Liver (tissue), 9 donors: ENCODE results near the gene AGPAT2. TPM values are rescaled to one million over a fixed set of nuclear protein-coding genes. Genes with fewer than 3 reads are reported as not detected.
A peak's percentile ranks its signal among the peaks of the same experiment; 100 is the strongest.

Experiments used
- DNase-seq: peaks from one replicate; pipeline ENCODE4 v3.0.0-alpha.2; 2017; ENCODE audit warnings: low spot score
- H3K27ac ChIP-seq, 2 donors: one replicate each; pipeline ENCODE4 v1.7.0; 2013; ENCODE audit warnings: inconsistent platforms in 2 of 2, low read length in 2 of 2, control low read depth in 1 of 2, low read depth in 1 of 2, mild to moderate bottlenecking in 1 of 2
- H3K27me3 ChIP-seq, 4 donors: one replicate each; pipeline versions ENCODE4 v1.6.1 to v1.7.0; 2013; ENCODE audit warnings: low read length in 3 of 4, inconsistent platforms in 1 of 4, mild to moderate bottlenecking in 1 of 4, moderate library complexity in 1 of 4; ENCODE audit not compliant: control insufficient read depth in 4 of 4, insufficient read depth in 4 of 4
- H3K36me3 ChIP-seq, 4 donors: one replicate each; pipeline versions ENCODE4 v1.6.1 to v1.7.0; 2013; ENCODE audit warnings: low read length in 3 of 4, mild to moderate bottlenecking in 3 of 4, low read depth in 1 of 4, moderate library complexity in 1 of 4; ENCODE audit not compliant: control insufficient read depth in 4 of 4, insufficient read depth in 3 of 4
- H3K4me1 ChIP-seq, 4 donors: one replicate each; pipeline versions ENCODE4 v1.6.1 to v1.7.0; 2013; ENCODE audit warnings: low read length in 3 of 4, mild to moderate bottlenecking in 3 of 4, moderate library complexity in 1 of 4; ENCODE audit not compliant: control insufficient read depth in 4 of 4, insufficient read depth in 4 of 4
- H3K4me3 ChIP-seq, 3 donors: one replicate each; pipeline versions ENCODE4 v1.6.1 to v1.7.0; 2013; ENCODE audit warnings: low read length in 3 of 3, control low read depth in 1 of 3, low read depth in 1 of 3, mild to moderate bottlenecking in 1 of 3
- H3K9ac ChIP-seq, 2 donors: one replicate each; pipeline ENCODE4 v1.7.0; 2013; ENCODE audit warnings: low read length in 2 of 2, mild to moderate bottlenecking in 2 of 2, moderate library complexity in 2 of 2, control low read depth in 1 of 2, low read depth in 1 of 2
- H3K9me3 ChIP-seq, 4 donors: one replicate each; pipeline versions ENCODE4 v1.6.1 to v1.7.0; 2013; ENCODE audit warnings: low read length in 3 of 4; ENCODE audit not compliant: control insufficient read depth in 4 of 4
- FOXA1 ChIP-seq: IDR thresholded peaks from 2 replicates; pipeline ENCODE4 v1.6.1; 2016; ENCODE audit warnings: antibody characterized with exemption
- FOXA2 ChIP-seq: IDR thresholded peaks from 2 replicates; pipeline ENCODE4 v1.6.1; 2016; ENCODE audit warnings: antibody characterized with exemption
- GABPA ChIP-seq, 2 donors: IDR thresholded peaks in 1 of 2; conservative IDR thresholded peaks in 1 of 2; 2 replicates each; pipeline ENCODE4 v1.6.1; 2016; ENCODE audit warnings: antibody characterized with exemption in 2 of 2, mild to moderate bottlenecking in 1 of 2, moderate library complexity in 1 of 2
- HNF4A ChIP-seq, 2 donors: conservative IDR thresholded peaks; 2 replicates each; pipeline ENCODE4 v1.6.1; 2016; ENCODE audit warnings: antibody characterized with exemption in 2 of 2, mild to moderate bottlenecking in 2 of 2
- NR2F2 ChIP-seq: IDR thresholded peaks from 2 replicates; pipeline ENCODE4 v1.6.1; 2016; ENCODE audit warnings: antibody characterized with exemption
- RXRA ChIP-seq, 2 donors: IDR thresholded peaks; 2 replicates each; pipeline ENCODE4 v1.6.1; 2017 to 2018; ENCODE audit warnings: antibody characterized with exemption in 2 of 2, mild to moderate bottlenecking in 1 of 2
- SP1 ChIP-seq: IDR thresholded peaks from 2 replicates; pipeline ENCODE4 v1.6.1; 2018; ENCODE audit warnings: antibody characterized with exemption, mild to moderate bottlenecking
- TAF1 ChIP-seq: conservative IDR thresholded peaks from 2 replicates; pipeline ENCODE4 v1.6.1; 2016; ENCODE audit warnings: antibody characterized with exemption, mild to moderate bottlenecking
- WGBS: extraction: QIAGEN DNeasy Blood & Tissue Kit; methylation state at CpG from one replicate; pipeline ENCODE4 v1.1.7; 2013; 5-methylcytosine and 5-hydroxymethylcytosine counted together
- polyA plus RNA-seq, 2 donors: library from polyadenylated mRNA; stranded (reverse) in 1 of 2; unstranded in 1 of 2; fragments of 200-250 nt in 1 of 2; fragments of >200 nt in 1 of 2; fragmentation: Nextera tagmentation in 1 of 2; extraction: Ambion mirVana in 1 of 2; gene quantifications; one replicate each; pipeline versions ENCODE4 v1.2.1 to v1.2.3, GENCODE V29; 2013 to 2015
- total RNA-seq, 2 donors: library from RNA; depleted of rRNA; stranded (reverse); fragments of >200 nt; gene quantifications; one replicate each; pipeline ENCODE4 v1.2.3, GENCODE V29; 2014
- TF ChIP-seq, protein P1 (sequence below): IDR thresholded peaks from 2 replicates; pipeline ENCODE4 v1.6.1; 2016; ENCODE audit warnings: antibody characterized with exemption, mild to moderate bottlenecking
- TF ChIP-seq, protein P2 (sequence below): IDR thresholded peaks from 2 replicates; pipeline ENCODE4 v1.6.1; 2016; ENCODE audit warnings: antibody characterized with exemption
- TF ChIP-seq, protein P3 (sequence below): IDR thresholded peaks from 2 replicates; pipeline ENCODE4 v1.6.1; 2016; ENCODE audit warnings: antibody characterized with exemption
- donor health status: healthy.
- donor health status: healthy.
- donor health status: healthy.
- donor health status: healthy.
- donor health status: healthy.

AGPAT2 gene
- total and polyA plus RNA-seq, 4 donors = 75.1 to 222 (median 212) TPM

DNA sequence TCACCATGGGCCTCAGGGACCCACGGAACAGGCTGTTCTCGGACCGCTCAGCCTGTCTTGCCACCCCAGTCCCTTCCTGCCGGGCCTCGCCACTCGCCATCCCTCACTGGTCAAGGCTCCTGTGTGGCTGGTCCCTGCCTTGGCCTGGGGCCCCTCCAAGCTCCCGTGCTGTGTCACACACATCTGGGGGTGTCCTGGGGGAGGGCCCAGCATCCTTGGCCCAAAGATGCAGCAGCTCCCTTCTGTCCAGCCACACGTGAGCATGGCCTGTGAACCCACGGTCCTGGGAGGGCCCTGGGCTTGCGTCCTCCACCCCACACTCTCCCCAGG is 25.0 kb downstream of the AGPAT2 start:
- no peak for DNase-seq
- Histone ChIP-seq H3K9me3 (no peaks in the 10 kb centered on the region), H3K27ac (peak overlapping the region; percentile 42 to 68), H3K36me3 (no peaks in the 10 kb centered on the region), H3K4me1 (peaks cover 0 to 9% (median 5%) of the 10 kb centered on the region in 4 donors), H3K9ac (no peak overlapping the region), H3K27me3 (no peaks in the 10 kb centered on the region), H3K4me3 (peak overlapping the region in 2 of 3 donors; percentile 2 to 3)
- WGBS = 75% methylated on average over 10 of the region's 10 CpGs
- TF ChIP-seq FOXA2 = no peak
- TF ChIP-seq, protein P1, sequence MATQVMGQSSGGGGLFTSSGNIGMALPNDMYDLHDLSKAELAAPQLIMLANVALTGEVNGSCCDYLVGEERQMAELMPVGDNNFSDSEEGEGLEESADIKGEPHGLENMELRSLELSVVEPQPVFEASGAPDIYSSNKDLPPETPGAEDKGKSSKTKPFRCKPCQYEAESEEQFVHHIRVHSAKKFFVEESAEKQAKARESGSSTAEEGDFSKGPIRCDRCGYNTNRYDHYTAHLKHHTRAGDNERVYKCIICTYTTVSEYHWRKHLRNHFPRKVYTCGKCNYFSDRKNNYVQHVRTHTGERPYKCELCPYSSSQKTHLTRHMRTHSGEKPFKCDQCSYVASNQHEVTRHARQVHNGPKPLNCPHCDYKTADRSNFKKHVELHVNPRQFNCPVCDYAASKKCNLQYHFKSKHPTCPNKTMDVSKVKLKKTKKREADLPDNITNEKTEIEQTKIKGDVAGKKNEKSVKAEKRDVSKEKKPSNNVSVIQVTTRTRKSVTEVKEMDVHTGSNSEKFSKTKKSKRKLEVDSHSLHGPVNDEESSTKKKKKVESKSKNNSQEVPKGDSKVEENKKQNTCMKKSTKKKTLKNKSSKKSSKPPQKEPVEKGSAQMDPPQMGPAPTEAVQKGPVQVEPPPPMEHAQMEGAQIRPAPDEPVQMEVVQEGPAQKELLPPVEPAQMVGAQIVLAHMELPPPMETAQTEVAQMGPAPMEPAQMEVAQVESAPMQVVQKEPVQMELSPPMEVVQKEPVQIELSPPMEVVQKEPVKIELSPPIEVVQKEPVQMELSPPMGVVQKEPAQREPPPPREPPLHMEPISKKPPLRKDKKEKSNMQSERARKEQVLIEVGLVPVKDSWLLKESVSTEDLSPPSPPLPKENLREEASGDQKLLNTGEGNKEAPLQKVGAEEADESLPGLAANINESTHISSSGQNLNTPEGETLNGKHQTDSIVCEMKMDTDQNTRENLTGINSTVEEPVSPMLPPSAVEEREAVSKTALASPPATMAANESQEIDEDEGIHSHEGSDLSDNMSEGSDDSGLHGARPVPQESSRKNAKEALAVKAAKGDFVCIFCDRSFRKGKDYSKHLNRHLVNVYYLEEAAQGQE = no peak

DNA sequence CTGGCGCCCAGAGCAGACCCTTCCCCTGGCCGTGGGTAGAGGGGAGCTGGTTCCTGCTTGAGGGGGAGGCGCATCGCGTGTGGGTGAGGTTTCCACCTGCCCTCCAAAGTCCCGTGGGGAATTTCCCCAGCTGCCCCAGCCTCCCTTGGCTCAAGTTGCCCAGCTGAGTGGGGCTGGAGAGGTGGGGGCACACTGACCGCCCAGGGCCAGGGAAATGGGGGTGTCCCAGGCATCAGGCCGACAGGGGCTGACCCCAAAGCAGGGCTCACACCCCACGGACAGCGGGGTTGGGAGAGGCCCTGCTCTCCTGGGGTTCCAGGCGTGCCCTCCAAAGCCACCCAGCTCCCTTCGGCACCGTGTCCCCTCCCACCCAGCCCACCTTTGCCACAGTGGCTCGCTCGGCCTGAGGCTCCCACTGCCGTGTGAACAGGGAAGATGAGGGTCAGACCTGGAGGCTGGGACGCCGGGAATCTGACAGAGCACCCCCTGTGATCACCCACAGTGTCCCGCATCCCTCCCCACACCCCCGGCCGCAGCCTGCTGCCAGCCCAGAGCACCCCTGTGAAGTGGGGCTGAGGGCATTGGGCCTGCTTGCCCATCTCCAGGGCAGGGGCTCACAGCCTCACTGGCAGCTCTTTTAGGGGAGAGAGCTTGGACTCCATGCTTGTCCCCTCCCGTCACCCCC is 25.5 kb downstream of the AGPAT2 start:
- no peaks in the 10 kb centered on the region for H3K27me3 ChIP-seq
- H3K9ac ChIP-seq = no peak overlapping the region
- TF ChIP-seq GABPA (IDR thresholded peaks at IDR 0.05 in 1 of 2, conservative IDR thresholded peaks at IDR 0.05 in 1 of 2) = no peak
- TF ChIP-seq HNF4A (conservative IDR thresholded peaks at IDR 0.05) = no peak
- TF ChIP-seq, protein P2, sequence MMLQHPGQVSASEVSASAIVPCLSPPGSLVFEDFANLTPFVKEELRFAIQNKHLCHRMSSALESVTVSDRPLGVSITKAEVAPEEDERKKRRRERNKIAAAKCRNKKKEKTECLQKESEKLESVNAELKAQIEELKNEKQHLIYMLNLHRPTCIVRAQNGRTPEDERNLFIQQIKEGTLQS = no peak
- TF ChIP-seq SP1 = no peak
- TF ChIP-seq, protein P3, sequence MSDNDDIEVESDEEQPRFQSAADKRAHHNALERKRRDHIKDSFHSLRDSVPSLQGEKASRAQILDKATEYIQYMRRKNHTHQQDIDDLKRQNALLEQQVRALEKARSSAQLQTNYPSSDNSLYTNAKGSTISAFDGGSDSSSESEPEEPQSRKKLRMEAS = no peak
- TF ChIP-seq, protein P1 = no peak
- no peak for TF ChIP-seq RXRA (IDR thresholded peaks at IDR 0.05)
- no peak for TF ChIP-seq FOXA1
- TF ChIP-seq NR2F2 = no peak
- no peak for TF ChIP-seq TAF1
- no peak for TF ChIP-seq FOXA2
- peak overlapping the region; percentile 50 to 68 for H3K27ac ChIP-seq
- H3K9me3 ChIP-seq = no peaks in the 10 kb centered on the region
- no peak for DNase-seq
- no peaks in the 10 kb centered on the region for H3K36me3 ChIP-seq
- 79% methylated on average over 22 of the region's 22 CpGs for WGBS
- peaks cover 0 to 9% (median 5%) of the 10 kb centered on the region in 4 donors for H3K4me1 ChIP-seq
- peak overlapping the region in 1 of 3 donors; percentile 2 for H3K4me3 ChIP-seq
